ENCODE results near the gene PRDM8.

Gene PRDM8

DNA sequence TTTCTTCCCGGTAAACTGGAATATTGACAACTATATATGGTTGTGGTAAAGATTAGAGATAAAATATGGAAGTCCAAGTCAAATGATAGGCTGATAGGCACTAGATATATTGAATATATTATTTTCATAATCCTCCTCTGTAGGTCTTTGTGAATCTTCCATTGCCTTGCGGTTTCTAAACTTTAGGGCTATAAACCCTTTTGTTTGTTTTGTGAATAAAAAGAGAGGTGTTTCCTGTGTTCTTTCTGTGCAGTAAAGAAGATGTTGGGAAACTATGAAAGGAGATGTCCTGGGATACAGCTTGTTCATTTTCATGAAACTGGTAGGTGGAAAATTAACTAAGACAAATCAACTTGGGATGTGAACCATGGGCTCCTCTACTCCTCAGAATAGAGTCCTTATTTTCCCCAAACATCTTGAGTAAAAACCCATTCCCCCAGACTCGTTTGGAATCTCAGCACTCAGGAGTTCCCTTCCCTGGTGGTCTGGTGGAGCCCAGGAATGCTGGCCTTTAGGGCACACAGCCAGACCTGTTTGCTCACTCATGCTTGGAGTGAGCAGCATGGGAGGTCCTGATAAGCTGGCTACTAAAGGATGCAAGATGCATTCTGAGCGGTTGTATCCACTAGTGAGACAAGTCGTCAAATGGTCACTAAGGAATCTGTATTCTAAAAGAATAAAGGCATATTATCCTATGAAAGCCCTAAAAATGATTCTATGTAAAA is 22.2 kb downstream of the PRDM8 start:
- no peak overlapping the region for H3K4me3 Mint-ChIP-seq
- H3K36me3 Mint-ChIP-seq (ENCODE audit: low read depth) = no peaks in the 10 kb centered on the region
- H3K4me1 Mint-ChIP-seq = no peaks in the 10 kb centered on the region
- no peaks in the 10 kb centered on the region for H3K9me3 Mint-ChIP-seq
- H3K27me3 Mint-ChIP-seq (ENCODE audit: low read depth, poor library complexity) = peaks cover 79% of the 10 kb centered on the region
- no peak overlapping the region for H3K27ac Mint-ChIP-seq
- peak; percentile 38 for DNase-seq
- TF ChIP-seq, protein P1, sequence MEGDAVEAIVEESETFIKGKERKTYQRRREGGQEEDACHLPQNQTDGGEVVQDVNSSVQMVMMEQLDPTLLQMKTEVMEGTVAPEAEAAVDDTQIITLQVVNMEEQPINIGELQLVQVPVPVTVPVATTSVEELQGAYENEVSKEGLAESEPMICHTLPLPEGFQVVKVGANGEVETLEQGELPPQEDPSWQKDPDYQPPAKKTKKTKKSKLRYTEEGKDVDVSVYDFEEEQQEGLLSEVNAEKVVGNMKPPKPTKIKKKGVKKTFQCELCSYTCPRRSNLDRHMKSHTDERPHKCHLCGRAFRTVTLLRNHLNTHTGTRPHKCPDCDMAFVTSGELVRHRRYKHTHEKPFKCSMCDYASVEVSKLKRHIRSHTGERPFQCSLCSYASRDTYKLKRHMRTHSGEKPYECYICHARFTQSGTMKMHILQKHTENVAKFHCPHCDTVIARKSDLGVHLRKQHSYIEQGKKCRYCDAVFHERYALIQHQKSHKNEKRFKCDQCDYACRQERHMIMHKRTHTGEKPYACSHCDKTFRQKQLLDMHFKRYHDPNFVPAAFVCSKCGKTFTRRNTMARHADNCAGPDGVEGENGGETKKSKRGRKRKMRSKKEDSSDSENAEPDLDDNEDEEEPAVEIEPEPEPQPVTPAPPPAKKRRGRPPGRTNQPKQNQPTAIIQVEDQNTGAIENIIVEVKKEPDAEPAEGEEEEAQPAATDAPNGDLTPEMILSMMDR (IDR thresholded peaks at IDR 0.05) = no peak

GRCh38 chr4:80220711-80221110 is 23.4 kb downstream of the PRDM8 start:
- H3K36me3 Mint-ChIP-seq (ENCODE audit: low read depth) = no peaks in the 10 kb centered on the region
- H3K27ac Mint-ChIP-seq = no peak overlapping the region
- DNase-seq = no peak
- no peak overlapping the region for H3K4me3 Mint-ChIP-seq
- H3K27me3 Mint-ChIP-seq (ENCODE audit: low read depth, poor library complexity) = peaks cover 75% of the 10 kb centered on the region
- TF ChIP-seq, protein P1 (IDR thresholded peaks at IDR 0.05) = no peak
- no peaks in the 10 kb centered on the region for H3K4me1 Mint-ChIP-seq
- H3K9me3 Mint-ChIP-seq = no peaks in the 10 kb centered on the region

- no peak for DNase-seq
- H3K27ac Mint-ChIP-seq = no peak overlapping the region
- H3K36me3 Mint-ChIP-seq (ENCODE audit: low read depth) = no peaks in the 10 kb centered on the region
- H3K4me1 Mint-ChIP-seq = no peaks in the 10 kb centered on the region
- H3K27me3 Mint-ChIP-seq (ENCODE audit: low read depth, poor library complexity) = peaks cover 74% of the 10 kb centered on the region
- TF ChIP-seq, protein P1 (IDR thresholded peaks at IDR 0.05) = peak; percentile 33
- H3K9me3 Mint-ChIP-seq = no peaks in the 10 kb centered on the region
- no peak overlapping the region for H3K4me3 Mint-ChIP-seq
These were observed 23.9 kb downstream of the PRDM8 start for GRCh38 chr4:80221161-80221560.

DNA sequence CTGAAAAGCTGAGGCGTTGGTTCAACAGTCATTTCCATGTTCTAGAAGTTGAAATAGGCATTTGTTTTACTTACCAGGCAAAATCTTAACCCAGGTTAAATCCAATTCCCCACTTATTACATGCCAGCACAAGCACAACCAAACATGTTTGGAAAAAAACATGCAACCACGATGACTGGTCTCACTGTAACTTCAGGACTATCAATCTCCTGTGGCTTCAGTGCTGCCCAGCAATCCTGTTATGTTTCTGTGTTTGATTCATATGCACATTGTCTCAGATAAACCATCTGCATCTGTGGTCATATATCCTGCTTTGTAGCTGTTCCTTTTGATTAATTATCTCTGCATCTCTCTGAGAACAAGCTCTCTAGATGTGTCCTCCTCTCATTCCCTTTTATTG is 28.3 kb downstream of the PRDM8 start:
- Mint-ChIP-seq H3K9me3 (no peaks in the 10 kb centered on the region), H3K4me3 (no peak overlapping the region), H3K27me3 (ENCODE audit: low read depth, poor library complexity) (peaks cover 55% of the 10 kb centered on the region), H3K4me1 (no peaks in the 10 kb centered on the region), H3K27ac (no peak overlapping the region), H3K36me3 (ENCODE audit: low read depth) (no peaks in the 10 kb centered on the region)
- TF ChIP-seq, protein P1 (IDR thresholded peaks at IDR 0.05) = no peak
- no peak for DNase-seq

- Mint-ChIP-seq H3K27me3 (ENCODE audit: low read depth, poor library complexity) (peaks cover 52% of the 10 kb centered on the region), H3K36me3 (ENCODE audit: low read depth) (no peaks in the 10 kb centered on the region), H3K9me3 (no peaks in the 10 kb centered on the region), H3K27ac (no peak overlapping the region), H3K4me1 (no peaks in the 10 kb centered on the region), H3K4me3 (no peak overlapping the region)
- TF ChIP-seq, protein P1 (IDR thresholded peaks at IDR 0.05) = no peak
- DNase-seq = no peak
These were observed 28.8 kb downstream of the PRDM8 start for GRCh38 chr4:80226094-80226493.

DNA sequence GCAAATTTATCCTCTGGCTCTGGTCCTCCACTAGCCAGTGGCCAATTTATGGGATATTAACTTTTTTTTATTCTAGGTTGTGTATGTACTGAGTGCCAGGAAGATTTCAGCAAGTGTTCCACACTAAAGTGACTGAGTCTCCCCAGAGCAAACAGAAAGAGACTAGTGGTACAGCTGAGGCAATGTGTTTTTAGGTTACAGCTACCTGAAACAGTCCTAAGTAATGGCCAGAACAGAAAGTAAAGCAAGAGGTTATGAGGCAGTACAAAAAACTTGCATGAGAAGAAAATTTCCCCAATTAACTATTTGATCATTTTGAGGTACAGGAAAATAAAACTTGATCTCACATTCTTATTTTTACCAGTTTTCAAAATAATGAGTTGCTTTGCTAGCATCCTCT is 31.2 kb downstream of the PRDM8 start:
- H3K4me1 Mint-ChIP-seq = no peaks in the 10 kb centered on the region
- H3K27ac Mint-ChIP-seq = no peak overlapping the region
- H3K27me3 Mint-ChIP-seq (ENCODE audit: low read depth, poor library complexity) = peaks cover 47% of the 10 kb centered on the region
- no peak overlapping the region for H3K4me3 Mint-ChIP-seq
- no peak for DNase-seq
- H3K36me3 Mint-ChIP-seq (ENCODE audit: low read depth) = no peaks in the 10 kb centered on the region
- TF ChIP-seq, protein P1 (IDR thresholded peaks at IDR 0.05) = no peak
- H3K9me3 Mint-ChIP-seq = no peaks in the 10 kb centered on the region

Measured in nephron progenitor cell (in vitro differentiated cells).